ENCODE results near the gene AFP. TPM values are rescaled to one million over a fixed set of nuclear protein-coding genes. Genes with fewer than 3 reads are reported as not detected.

The AFP gene
- total and polyA plus RNA-seq, 2 of the 13 experiments (the other 11 are each of a cell fraction or from before 2014, with no cell fraction given): 9,434 to 13,105 TPM

GRCh38 chr4:73417973-73418372 is 18.0 kb upstream of the AFP start (continued):
- TF ChIP-seq TGIF2 (CRISPR knock-in tag; IDR thresholded peaks at IDR 0.05) (peak; percentile 76; the same call in 1 of the 2 replicates), POLR2AphosphoS5 (IDR thresholded peaks at IDR 0.05; ENCODE audit: low read depth, low read length) (peak; percentile 65), ZNF546 (CRISPR knock-in tag; conservative IDR thresholded peaks at IDR 0.05) (no peak), BRD4 (CRISPR knock-in tag; IDR thresholded peaks at IDR 0.05) (no peak), HBP1 (CRISPR knock-in tag; IDR thresholded peaks at IDR 0.05; ENCODE audit: low read depth) (0 out of 2 replicates have a peak, but pooled peaks have one; percentile 68), ZNF619 (CRISPR knock-in tag; IDR thresholded peaks at IDR 0.05) (no peak), REST (IDR thresholded peaks at IDR 0.05; ENCODE audit: borderline replicate concordance in 1 of 2, low read depth in 1 of 2, low read length in 2 of 2) (peak; percentile 32 to 89), HMGXB3 (CRISPR knock-in tag; IDR thresholded peaks at IDR 0.05; ENCODE audit: borderline replicate concordance) (0 out of 2 replicates have a peak, but pooled peaks have one; percentile 30), PHF5A (CRISPR knock-in tag; IDR thresholded peaks at IDR 0.05; ENCODE audit: low read depth, unreplicated experiment) (peak; percentile 31), ZSCAN12 (CRISPR knock-in tag; IDR thresholded peaks at IDR 0.05) (0 out of 2 replicates have a peak, but pooled peaks have one; percentile 34), TARDBP (CRISPR knock-in tag; IDR thresholded peaks at IDR 0.05) (peak; percentile 95), IRX3 (CRISPR knock-in tag; IDR thresholded peaks at IDR 0.05; ENCODE audit: borderline replicate concordance, low read depth) (peak; percentile 33; the same call in 1 of the 2 replicates), POGK (CRISPR knock-in tag; conservative IDR thresholded peaks at IDR 0.05) (0 out of 2 replicates have a peak, but pooled peaks have one; percentile 45), PRDM10 (CRISPR knock-in tag; IDR thresholded peaks at IDR 0.05; ENCODE audit: low read depth) (no peak)
